A204.1 (cell line): Measurements from ENCODE around the gene TXNL1.
"Not testable (repeated sequence)": the region's sequence is repeated elsewhere in the genome, so short reads cannot be mapped to it uniquely, and the experiment has no call there.

ENCODE experiments used
- FAIRE-seq: peaks from 2 replicates; lab custom pipeline; 2012; peaks lifted over from hg19 to GRCh38; lab: Jason Lieb, UNC

The TXNL1 gene

GRCh38 chr18:56638232-56639103 lies at the start of gene TXNL1:
Gene TXNL1, minus strand, starts transcription at chr18:56638592. Its CDS starts 152 bp downstream, at chr18:56638440.
- peak; percentile 90 for FAIRE-seq

- FAIRE-seq, result no peak
Observed at GRCh38 chr18:56684277-56684676, 45.9 kb upstream of the TXNL1 start.

- no peak for FAIRE-seq
Observed at GRCh38 chr18:56678836-56679565, 40.6 kb upstream of the TXNL1 start.

- FAIRE-seq, result no peak
Observed at GRCh38 chr18:56676639-56677038, 38.2 kb upstream of the TXNL1 start.

GRCh38 chr18:56672981-56673380 lies 34.6 kb upstream of the TXNL1 start:
- no peak for FAIRE-seq

- FAIRE-seq, result no peak
Observed at GRCh38 chr18:56672391-56672790, 34.0 kb upstream of the TXNL1 start.

GRCh38 chr18:56662902-56663301 lies 24.5 kb upstream of the TXNL1 start:
- FAIRE-seq, result no peak

- no peak for FAIRE-seq
Observed at GRCh38 chr18:56662502-56662901, 24.1 kb upstream of the TXNL1 start.

- FAIRE-seq, result no peak
Observed at GRCh38 chr18:56662063-56662408, 23.6 kb upstream of the TXNL1 start.

- no peak for FAIRE-seq
Observed at GRCh38 chr18:56661360-56662062, 23.1 kb upstream of the TXNL1 start.

- FAIRE-seq, result no peak
Observed at GRCh38 chr18:56660655-56661054, 22.3 kb upstream of the TXNL1 start.

GRCh38 chr18:56659111-56659510 lies 20.7 kb upstream of the TXNL1 start:
- FAIRE-seq, result no peak

GRCh38 chr18:56658261-56658660 lies 19.9 kb upstream of the TXNL1 start:
- FAIRE-seq, result no peak

GRCh38 chr18:56654280-56654679 lies 15.9 kb upstream of the TXNL1 start:
- not testable (repeated sequence) for FAIRE-seq

- no peak for FAIRE-seq
Observed at GRCh38 chr18:56652802-56653201, 14.4 kb upstream of the TXNL1 start.

GRCh38 chr18:56651771-56652092 lies 13.3 kb upstream of the TXNL1 start:
- FAIRE-seq, result no peak

GRCh38 chr18:56650944-56651770 lies 12.8 kb upstream of the TXNL1 start, which contains the start of gene WDR7:
Gene WDR7, plus strand, starts transcription at chr18:56651359. Its CDS starts 21,157 bp downstream, at chr18:56672516.
- peak; percentile 98 for FAIRE-seq

- FAIRE-seq, result no peak
Observed at GRCh38 chr18:56649996-56650395, 11.6 kb upstream of the TXNL1 start.

GRCh38 chr18:56647951-56648893 lies 9.8 kb upstream of the TXNL1 start:
- no peak for FAIRE-seq

- no peak for FAIRE-seq
Observed at GRCh38 chr18:56647071-56647470, 8.7 kb upstream of the TXNL1 start.
